Mesendoderm (in vitro differentiated cells): ENCODE measurements around the gene TWNK.

Experiments
- DNase-seq: peaks from one replicate; pipeline ENCODE4 v3.0.0; 2013
- H2AK5ac ChIP-seq: 2 replicates; pipeline ENCODE4 v1.6.1; 2013; ENCODE audit warnings: low read length, inconsistent platforms
- H2BK120ac ChIP-seq: 2 replicates; pipeline ENCODE4 v1.6.1; 2013; ENCODE audit warnings: low read depth, mild to moderate bottlenecking, low read length, moderate library complexity, mixed read lengths
- H2BK15ac ChIP-seq: replicated peaks from 2 replicates; pipeline ENCODE4 v1.6.1; 2013; ENCODE audit warnings: low read depth, mild to moderate bottlenecking, moderate library complexity
- H2BK5ac ChIP-seq: 2 replicates; pipeline ENCODE4 v1.6.1; 2013; ENCODE audit warnings: low read length, inconsistent platforms
- H3K18ac ChIP-seq: 2 replicates; pipeline ENCODE4 v1.6.1; 2013; ENCODE audit warnings: mild to moderate bottlenecking, low read length, mixed read lengths
- H3K23ac ChIP-seq: one replicate; pipeline ENCODE4 v1.6.1; 2013; ENCODE audit warnings: low read length
- H3K27ac ChIP-seq: 2 replicates; pipeline ENCODE4 v1.5.1; 2013; ENCODE audit warnings: low read depth, mild to moderate bottlenecking, inconsistent platforms, low read length, moderate library complexity
- H3K27me3 ChIP-seq: 2 replicates; pipeline ENCODE4 v1.6.1; 2013; ENCODE audit warnings: low read length, control low read depth, mild to moderate bottlenecking, inconsistent platforms; ENCODE audit not compliant: insufficient read depth, poor library complexity
- H3K36me3 ChIP-seq: 2 replicates; pipeline ENCODE4 v1.6.1; 2013; ENCODE audit warnings: low read length, inconsistent platforms; ENCODE audit not compliant: control insufficient read depth, insufficient read depth
- H3K4ac ChIP-seq: one replicate; pipeline ENCODE4 v1.6.1; 2013; ENCODE audit warnings: low read depth, mild to moderate bottlenecking, low read length, moderate library complexity
- H3K4me1 ChIP-seq: 2 replicates; pipeline ENCODE4 v1.6.1; 2013; ENCODE audit warnings: low read depth, low read length, inconsistent platforms; ENCODE audit not compliant: control insufficient read depth
- H3K4me2 ChIP-seq: 2 replicates; pipeline ENCODE4 v1.6.1; 2013; ENCODE audit warnings: low read length
- H3K4me3 ChIP-seq: 2 replicates; pipeline ENCODE4 v1.5.1; 2013; ENCODE audit warnings: mild to moderate bottlenecking, low read length
- H3K56ac ChIP-seq: one replicate; pipeline ENCODE4 v1.6.1; 2013; ENCODE audit warnings: low read length
- H3K79me1 ChIP-seq: 2 replicates; pipeline ENCODE4 v1.6.1; 2013; ENCODE audit warnings: low read length, inconsistent platforms
- H3K79me2 ChIP-seq: 2 replicates; pipeline ENCODE4 v1.6.1; 2013; ENCODE audit warnings: mild to moderate bottlenecking, low read length; ENCODE audit not compliant: control insufficient read depth, insufficient read depth
- H3K9ac ChIP-seq: 2 replicates; pipeline ENCODE4 v1.6.1; 2013; ENCODE audit warnings: low read length, inconsistent platforms
- H4K5ac ChIP-seq: one replicate; pipeline ENCODE4 v1.6.1; 2013; ENCODE audit warnings: low read length
- H4K8ac ChIP-seq: one replicate; pipeline ENCODE4 v1.6.1; 2013; ENCODE audit warnings: low read depth, mild to moderate bottlenecking, control low read depth, low read length, moderate library complexity
- WGBS: extraction: QIAGEN DNeasy Blood & Tissue Kit; methylation state at CpG from one replicate; pipeline ENCODE4 v1.1.7; 2013; ENCODE audit warnings: low lambda C conversion rate, missing lambda C conversion rate; ENCODE audit not compliant: insufficient coverage; ENCODE audit errors: extremely low coverage; 5-methylcytosine and 5-hydroxymethylcytosine counted together

TWNK gene

GRCh38 chr10:100968062-100968736, 19.1 kb upstream of the TWNK start:
- H3K23ac ChIP-seq = no peak overlapping the region
- no peak overlapping the region for H2AK5ac ChIP-seq
- H4K8ac ChIP-seq = no peak overlapping the region
- no peak overlapping the region for H3K4me3 ChIP-seq
- no peaks in the 10 kb centered on the region for H3K27me3 ChIP-seq
- H3K56ac ChIP-seq = no peak overlapping the region
- H4K5ac ChIP-seq = no peak overlapping the region
- H3K9ac ChIP-seq = no peak overlapping the region
- no peak overlapping the region for H3K4me2 ChIP-seq
- no peaks in the 10 kb centered on the region for H3K79me1 ChIP-seq
- H3K79me2 ChIP-seq = no peaks in the 10 kb centered on the region
- peaks cover 1% of the 10 kb centered on the region for H3K36me3 ChIP-seq
- H3K27ac ChIP-seq = no peak overlapping the region
- no peak for DNase-seq
- H3K4me1 ChIP-seq = peaks cover 9% of the 10 kb centered on the region
- no peak overlapping the region for H2BK120ac ChIP-seq
- H3K18ac ChIP-seq = no peak overlapping the region
- no peak overlapping the region for H3K4ac ChIP-seq
- H2BK5ac ChIP-seq = no peak overlapping the region
- WGBS = no CpG with 5 or more reads among the region's 2 CpGs
- H2BK15ac ChIP-seq = no peak overlapping the region

GRCh38 chr10:100968863-100969186, 18.5 kb upstream of the TWNK start:
- Histone ChIP-seq H3K4me3 (no peak overlapping the region), H2BK15ac (no peak overlapping the region), H3K79me2 (no peaks in the 10 kb centered on the region), H3K27me3 (no peaks in the 10 kb centered on the region), H3K4me1 (peaks cover 9% of the 10 kb centered on the region), H4K5ac (no peak overlapping the region), H2AK5ac (no peak overlapping the region), H2BK120ac (no peak overlapping the region), H3K56ac (peak overlapping the region; percentile 78), H3K18ac (no peak overlapping the region), H3K4me2 (peak overlapping the region; percentile 52), H3K27ac (no peak overlapping the region), H3K23ac (peak overlapping the region; percentile 19), H3K79me1 (no peaks in the 10 kb centered on the region), H3K36me3 (peaks cover 1% of the 10 kb centered on the region), H2BK5ac (no peak overlapping the region), H4K8ac (no peak overlapping the region), H3K9ac (peak overlapping the region; percentile 49), H3K4ac (no peak overlapping the region)
- no peak for DNase-seq
- WGBS = no CpG with 5 or more reads among the region's 9 CpGs

GRCh38 chr10:100969187-100970075, 17.9 kb upstream of the TWNK start, which contains the start of gene SEMA4G:
Gene SEMA4G, plus strand, starts transcription at chr10:100969504. Its CDS starts 3,409 bp downstream, at chr10:100972913.
- Histone ChIP-seq H2BK5ac (no peak within 1 kb of the TSS), H3K4me2 (peak within 1 kb of the TSS; percentile 74), H3K4ac (no peak within 1 kb of the TSS), H4K5ac (no peak within 1 kb of the TSS), H3K9ac (peak within 1 kb of the TSS; percentile 82), H3K18ac (no peak within 1 kb of the TSS), H3K4me3 (peak within 1 kb of the TSS; percentile 58), H3K4me1 (peaks cover 9% of the 10 kb centered on the region), H3K79me1 (no peaks in the 10 kb centered on the region), H2BK120ac (no peak within 1 kb of the TSS), H3K36me3 (no peaks in the 10 kb centered on the region), H3K27me3 (no peaks in the 10 kb centered on the region), H3K56ac (peak within 1 kb of the TSS; percentile 84), H3K23ac (peak within 1 kb of the TSS; percentile 19), H4K8ac (no peak within 1 kb of the TSS), H3K27ac (no peak within 1 kb of the TSS), H3K79me2 (no peaks in the 10 kb centered on the region), H2AK5ac (no peak within 1 kb of the TSS), H2BK15ac (no peak within 1 kb of the TSS)
- peak; percentile 68 for DNase-seq
- no CpG with 5 or more reads among the region's 70 CpGs for WGBS

GRCh38 chr10:100970076-100970913, 17.0 kb upstream of the TWNK start:
- Histone ChIP-seq H3K27ac (no peak overlapping the region), H3K4me1 (peaks cover 9% of the 10 kb centered on the region)
- DNase-seq = peak; percentile 61

GRCh38 chr10:100970914-100971811, 16.2 kb upstream of the TWNK start:
- Histone ChIP-seq H3K36me3 (no peaks in the 10 kb centered on the region), H2BK5ac (no peak overlapping the region), H3K56ac (peak overlapping the region; percentile 2), H3K4me3 (no peak overlapping the region), H3K18ac (no peak overlapping the region), H3K79me2 (no peaks in the 10 kb centered on the region), H4K8ac (no peak overlapping the region), H3K79me1 (no peaks in the 10 kb centered on the region), H3K4me2 (no peak overlapping the region), H3K9ac (no peak overlapping the region), H3K4ac (no peak overlapping the region), H2AK5ac (no peak overlapping the region), H3K27me3 (no peaks in the 10 kb centered on the region), H2BK120ac (no peak overlapping the region), H3K27ac (no peak overlapping the region), H3K23ac (no peak overlapping the region), H2BK15ac (no peak overlapping the region), H3K4me1 (peaks cover 9% of the 10 kb centered on the region), H4K5ac (no peak overlapping the region)
- no peak for DNase-seq
- WGBS = no CpG with 5 or more reads among the region's 4 CpGs

More at GRCh38 chr10:100970076-100970913, 17.0 kb upstream of the TWNK start:
- H3K23ac ChIP-seq = no peak overlapping the region
- peak overlapping the region; percentile 58 for H3K4me3 ChIP-seq
- H3K18ac ChIP-seq = no peak overlapping the region
- H2AK5ac ChIP-seq = no peak overlapping the region
- no peak overlapping the region for H2BK120ac ChIP-seq
- no peaks in the 10 kb centered on the region for H3K79me2 ChIP-seq
- H3K36me3 ChIP-seq = no peaks in the 10 kb centered on the region
- no peak overlapping the region for H2BK5ac ChIP-seq
- no peak overlapping the region for H4K5ac ChIP-seq
- H3K79me1 ChIP-seq = no peaks in the 10 kb centered on the region
- peak overlapping the region; percentile 84 for H3K56ac ChIP-seq
- no peaks in the 10 kb centered on the region for H3K27me3 ChIP-seq
- no peak overlapping the region for H4K8ac ChIP-seq
- peak overlapping the region; percentile 74 for H3K4me2 ChIP-seq
- no peak overlapping the region for H3K4ac ChIP-seq
- no CpG with 5 or more reads among the region's 13 CpGs for WGBS
- no peak overlapping the region for H2BK15ac ChIP-seq
- peak overlapping the region; percentile 82 for H3K9ac ChIP-seq
